ENCODE results near the gene SERPINA4. TPM values are rescaled to one million over a fixed set of nuclear protein-coding genes. Genes with fewer than 3 reads are reported as not detected.

The SERPINA4 gene
- total and polyA plus RNA-seq, 2 of the 13 experiments (the other 11 are each of a cell fraction or from before 2014, with no cell fraction given) = 39.1 to 57.8 TPM

- no peak for TF ChIP-seq ZHX2 (IDR thresholded peaks at IDR 0.05; ENCODE audit: low read depth)
- TF ChIP-seq ZHX2 (CRISPR knock-in tag; IDR thresholded peaks at IDR 0.05; ENCODE audit: borderline replicate concordance) = no peak
- no peak for TF ChIP-seq ZNF232 (CRISPR knock-in tag; IDR thresholded peaks at IDR 0.05; ENCODE audit: borderline replicate concordance)
- no peak for TF ChIP-seq ZBTB4 (CRISPR knock-in tag; IDR thresholded peaks at IDR 0.05; ENCODE audit: borderline replicate concordance)
- TF ChIP-seq HNF4G (IDR thresholded peaks at IDR 0.05; ENCODE audit: borderline replicate concordance, low read depth, low read length) = no peak; the same call in 1 of the 2 replicates
- TF ChIP-seq HNF4G (CRISPR knock-in tag; IDR thresholded peaks at IDR 0.05; ENCODE audit: borderline replicate concordance, low read depth) = no peak
- no peak for TF ChIP-seq NFYC (CRISPR knock-in tag; IDR thresholded peaks at IDR 0.05)
- TF ChIP-seq PHF21A (CRISPR knock-in tag; IDR thresholded peaks at IDR 0.05) = 0 out of 2 replicates have a peak, but pooled peaks have one; percentile 68
- no peak for TF ChIP-seq NR0B2 (CRISPR knock-in tag; IDR thresholded peaks at IDR 0.05)
- TF ChIP-seq ZNF772 (CRISPR knock-in tag; IDR thresholded peaks at IDR 0.05) = no peak
- peak; percentile 35; the same call in 1 of the 2 replicates for TF ChIP-seq HNF4A (CRISPR knock-in tag; IDR thresholded peaks at IDR 0.05)
- no peak for TF ChIP-seq KAT7 (CRISPR knock-in tag; IDR thresholded peaks at IDR 0.05; ENCODE audit: borderline replicate concordance)
- TF ChIP-seq ZNF468 (CRISPR knock-in tag; IDR thresholded peaks at IDR 0.05) = no peak
- TF ChIP-seq NR3C1 (CRISPR knock-in tag; IDR thresholded peaks at IDR 0.05) = no peak
- TF ChIP-seq ZFAT (CRISPR knock-in tag; conservative IDR thresholded peaks at IDR 0.05) = no peak
- TF ChIP-seq FOSL2 (CRISPR knock-in tag; IDR thresholded peaks at IDR 0.05) = peak; percentile 44; the same call in 1 of the 2 replicates
- no peak for TF ChIP-seq PRPF4 (IDR thresholded peaks at IDR 0.05; ENCODE audit: low read depth, low read length, poor library complexity, severe bottlenecking)
- TF ChIP-seq ZBTB7B (CRISPR knock-in tag; IDR thresholded peaks at IDR 0.05) = no peak; the same call in 1 of the 2 replicates
- 0 out of 2 replicates have a peak, but pooled peaks have one; percentile 50 for TF ChIP-seq ZBTB34 (CRISPR knock-in tag; IDR thresholded peaks at IDR 0.05)
- TF ChIP-seq DR1 (CRISPR knock-in tag; IDR thresholded peaks at IDR 0.05) = no peak
Observed at GRCh38 chr14:94517641-94518257, 43.5 kb upstream of the SERPINA4 start (continued).

Measured in HepG2 (cell line).